GM12878 (cell line): ENCODE data around the gene C12orf60. TPM values are rescaled to one million over a fixed set of nuclear protein-coding genes. Genes with fewer than 3 reads are reported as not detected.

Source experiments
- CEBPZ ChIP-seq: fragments of 150-350 bp; IDR thresholded peaks from 2 replicates; pipeline ENCODE4 v1.6.1; 2016; ENCODE audit warnings: low read depth, low read length
- HSF1 ChIP-seq: fragments of 150-350 bp; IDR thresholded peaks from 2 replicates; pipeline ENCODE4 v1.6.1; 2014; ENCODE audit warnings: mild to moderate bottlenecking, low read depth, low read length
- MAX ChIP-seq: IDR thresholded peaks from 2 replicates; pipeline ENCODE4 v1.6.1; 2012; ENCODE audit warnings: low read depth, low read length, improper control_type of control experiment
- NKRF ChIP-seq: fragments of 450-650 bp; conservative IDR thresholded peaks from 2 replicates; pipeline ENCODE4 v1.6.1; 2017; ENCODE audit warnings: mild to moderate bottlenecking, moderate library complexity
- polyA plus RNA-seq, 11 experiments: library from polyadenylated mRNA; depleted of rRNA in 4 of 11; unstranded in 6 of 11; stranded (reverse) in 5 of 11; fragments of >200 nt; fragmentation: Nextera tagmentation in 4 of 11; fragmentation: Illumina TruSeq in 1 of 11; extraction: Ambion mirVana in 4 of 11; extraction: Trizol in 1 of 11; gene quantifications; 1 replicate in 1 of 11; 2 replicates in 10 of 11; pipeline versions ENCODE4 v1.2.1 to v1.2.3, GENCODE V29; 2011 to 2016; ENCODE audit warnings: inconsistent platforms in 2 of 11, missing spikeins in 2 of 11, low read depth in 1 of 11
- total RNA-seq, 4 experiments: library from RNA; depleted of rRNA in 3 of 4; stranded (reverse); fragments of >200 nt in 3 of 4; fragmentation: Illumina TruSeq in 1 of 4; extraction: Trizol in 1 of 4; gene quantifications; 2 replicates each; pipeline versions ENCODE4 v1.2.1 to v1.2.3, GENCODE V29; 2013 to 2021

Gene C12orf60
- total and polyA plus RNA-seq, 10 of the 15 experiments (the other 5 are each of a cell fraction or from before 2014, with no cell fraction given), result 1.8 to 7.2 (median 3.2) TPM

GRCh38 chr12:14810167-14810952 lies 6.9 kb downstream of the C12orf60 start (continued):
- no peak for TF ChIP-seq MAX
- no peak for TF ChIP-seq HSF1
- no peak for TF ChIP-seq NKRF
- no peak for TF ChIP-seq CEBPZ
